BLaER1 treated with 17β-estradiol and CSF1 and Interleukin-3, amounts not matched to agents 10 nM and 100 nM (cell line): ENCODE data around the gene COL17A1.
A peak's percentile ranks its signal among the peaks of the same experiment; 100 is the strongest.

Source experiments
- H3K27ac ChIP-seq, 11 experiments: shearing (Covaris generic); formaldehyde crosslinking; 2 replicates each; pipeline ENCODE4 v1.8.1; 2022
- H3K27me3 ChIP-seq, 11 experiments: shearing (Covaris generic); formaldehyde crosslinking; 2 replicates each; pipeline ENCODE4 v1.8.1; 2022
- H3K36me3 ChIP-seq, 11 experiments: shearing (Covaris generic); formaldehyde crosslinking; 2 replicates each; pipeline ENCODE4 v1.8.1; 2022
- H3K4me1 ChIP-seq, 10 experiments: shearing (Covaris generic); formaldehyde crosslinking; 2 replicates each; pipeline ENCODE4 v1.8.1; 2022
- H3K4me2 ChIP-seq, 11 experiments: shearing (Covaris generic); formaldehyde crosslinking; 2 replicates each; pipeline ENCODE4 v1.8.1; 2022
- H3K4me3 ChIP-seq, 10 experiments: shearing (Covaris generic); formaldehyde crosslinking; 2 replicates each; pipeline ENCODE4 v1.8.1; 2022
- H3K9ac ChIP-seq, 11 experiments: shearing (Covaris generic); formaldehyde crosslinking; 2 replicates each; pipeline ENCODE4 v1.8.1; 2022
- H3K9me3 ChIP-seq, 11 experiments: shearing (Covaris generic); formaldehyde crosslinking; replicated peaks in 1 of 11; 2 replicates each; pipeline ENCODE4 v1.8.1; 2022
- H4K20me1 ChIP-seq, 11 experiments: shearing (Covaris generic); formaldehyde crosslinking; 2 replicates each; pipeline ENCODE4 v1.8.1; 2022
- Cebpa-rat ChIP-seq, 11 experiments: shearing (Covaris generic); IDR thresholded peaks; 2 replicates each; pipeline ENCODE4 v1.8.1; 2022

Gene COL17A1

GRCh38 chr10:104085801-104086400 is at the start of gene COL17A1:
TSS of gene COL17A1 (minus strand) at chr10:104085880. CDS start at chr10:104080673, 5,207 bp downstream.
- no peak within 1 kb of the TSS for H3K4me2 ChIP-seq

GRCh38 chr10:104130041-104130440 is 44.4 kb upstream of the COL17A1 start:
- H3K9me3 ChIP-seq: no peaks in the 10 kb centered on the region
- H3K36me3 ChIP-seq: peaks cover under 1 to 24% (median 13%) of the 10 kb centered on the region in 11 experiments; a peak in 12 of 22 replicates
- no peaks in the 10 kb centered on the region for H4K20me1 ChIP-seq
- H3K9ac ChIP-seq: no peak overlapping the region
- H3K27ac ChIP-seq: no peak overlapping the region
- H3K4me3 ChIP-seq: no peak overlapping the region
- H3K27me3 ChIP-seq: no peaks in the 10 kb centered on the region
- no peak for TF ChIP-seq Cebpa-rat (IDR thresholded peaks at IDR 0.05)
- no peak overlapping the region for H3K4me2 ChIP-seq
- no peaks in the 10 kb centered on the region for H3K4me1 ChIP-seq

More at GRCh38 chr10:104085801-104086400, at the start of gene COL17A1:
- no peaks in the 10 kb centered on the region for H3K9me3 ChIP-seq
- no peak for TF ChIP-seq Cebpa-rat (IDR thresholded peaks at IDR 0.05)
- no peaks in the 10 kb centered on the region for H4K20me1 ChIP-seq
- H3K36me3 ChIP-seq: no peaks in the 10 kb centered on the region
- H3K4me1 ChIP-seq: no peaks in the 10 kb centered on the region
- no peak within 1 kb of the TSS for H3K4me3 ChIP-seq
- H3K9ac ChIP-seq: no peak within 1 kb of the TSS
- no peak within 1 kb of the TSS for H3K27ac ChIP-seq
- no peaks in the 10 kb centered on the region for H3K27me3 ChIP-seq

- Histone ChIP-seq H3K27me3 (no peaks in the 10 kb centered on the region), H3K9me3 (no peaks in the 10 kb centered on the region), H3K9ac (no peak overlapping the region), H4K20me1 (no peaks in the 10 kb centered on the region), H3K27ac (no peak overlapping the region), H3K36me3 (peaks cover 4 to 28% (median 16%) of the 10 kb centered on the region in 11 experiments; a peak in 12 of 22 replicates), H3K4me2 (no peak overlapping the region), H3K4me3 (no peak overlapping the region), H3K4me1 (peaks cover 2 to 11% (median 8%) of the 10 kb centered on the region in 10 experiments; a peak in 18 of 20 replicates)
- TF ChIP-seq Cebpa-rat (IDR thresholded peaks at IDR 0.05): no peak
These were observed 42.5 kb upstream of the COL17A1 start for GRCh38 chr10:104128214-104128613.

- Histone ChIP-seq H3K9me3 (no peaks in the 10 kb centered on the region), H3K9ac (no peak overlapping the region), H3K36me3 (peaks cover 4 to 28% (median 16%) of the 10 kb centered on the region in 11 experiments; a peak in 12 of 22 replicates), H3K4me1 (peaks cover 3 to 19% (median 16%) of the 10 kb centered on the region in 10 experiments; a peak in 18 of 20 replicates), H3K4me3 (no peak overlapping the region), H3K4me2 (no peak overlapping the region), H4K20me1 (no peaks in the 10 kb centered on the region), H3K27ac (no peak overlapping the region), H3K27me3 (no peaks in the 10 kb centered on the region)
- TF ChIP-seq Cebpa-rat (IDR thresholded peaks at IDR 0.05): no peak
These were observed 41.7 kb upstream of the COL17A1 start for GRCh38 chr10:104127411-104127810.

- H3K4me3 ChIP-seq: peak overlapping the region in 7 of 10 experiments; percentile 75 to 92 (median 84); a peak in 7 of 20 replicates
- no peaks in the 10 kb centered on the region for H4K20me1 ChIP-seq
- peak overlapping the region in 3 of 11 experiments; percentile 8 to 97 (median 13); a peak in 6 of 22 replicates for H3K9ac ChIP-seq
- no peak for TF ChIP-seq Cebpa-rat (IDR thresholded peaks at IDR 0.05)
- H3K4me2 ChIP-seq: peak overlapping the region; percentile 71 to 90 (median 82); a peak in 21 of 22 replicates
- H3K9me3 ChIP-seq: no peaks in the 10 kb centered on the region
- H3K4me1 ChIP-seq: peaks cover 19 to 40% (median 28%) of the 10 kb centered on the region in 10 experiments
- H3K27me3 ChIP-seq: no peaks in the 10 kb centered on the region
- no peak overlapping the region for H3K27ac ChIP-seq
- H3K36me3 ChIP-seq: peaks cover 4 to 28% (median 16%) of the 10 kb centered on the region in 11 experiments; a peak in 12 of 22 replicates
These were observed 37.7 kb upstream of the COL17A1 start for GRCh38 chr10:104123397-104123796.

GRCh38 chr10:104122225-104123107 is 36.8 kb upstream of the COL17A1 start:
- Histone ChIP-seq H3K9me3 (no peaks in the 10 kb centered on the region), H4K20me1 (no peaks in the 10 kb centered on the region), H3K27me3 (no peaks in the 10 kb centered on the region), H3K27ac (peak overlapping the region; percentile 79 to 100 (median 96)), H3K4me2 (peak overlapping the region; percentile 71 to 90 (median 82)), H3K9ac (peak overlapping the region; percentile 88 to 100 (median 96)), H3K4me1 (peaks cover 19 to 40% (median 28%) of the 10 kb centered on the region in 10 experiments), H3K36me3 (peaks cover 4 to 28% (median 16%) of the 10 kb centered on the region in 11 experiments; a peak in 12 of 22 replicates), H3K4me3 (peak overlapping the region; percentile 75 to 92 (median 84))
- TF ChIP-seq Cebpa-rat (IDR thresholded peaks at IDR 0.05): no peak

GRCh38 chr10:104121485-104122224 is 36.0 kb upstream of the COL17A1 start, which contains the start of gene SFR1:
TSS of gene SFR1 (plus strand) at chr10:104122171. CDS start at chr10:104122184, 13 bp downstream.
- no peak for TF ChIP-seq Cebpa-rat (IDR thresholded peaks at IDR 0.05)
- H3K36me3 ChIP-seq: peaks cover 4 to 21% (median 14%) of the 10 kb centered on the region in 11 experiments; a peak in 12 of 22 replicates
- no peaks in the 10 kb centered on the region for H3K9me3 ChIP-seq
- peak within 1 kb of the TSS; percentile 82 to 93 (median 86) for H3K4me2 ChIP-seq
- H3K27me3 ChIP-seq: no peaks in the 10 kb centered on the region
- H4K20me1 ChIP-seq: no peaks in the 10 kb centered on the region
- H3K4me1 ChIP-seq: peaks cover 19 to 40% (median 28%) of the 10 kb centered on the region in 10 experiments
- peak within 1 kb of the TSS; percentile 86 to 100 (median 99) for H3K27ac ChIP-seq
- H3K4me3 ChIP-seq: peak within 1 kb of the TSS; percentile 75 to 92 (median 84)
- H3K9ac ChIP-seq: peak within 1 kb of the TSS; percentile 88 to 100 (median 97)

GRCh38 chr10:104120903-104121484 is 35.3 kb upstream of the COL17A1 start:
- Histone ChIP-seq H3K36me3 (peaks cover 0 to 15% (median 12%) of the 10 kb centered on the region in 11 experiments; a peak in 7 of 22 replicates), H3K9ac (peak overlapping the region; percentile 88 to 100 (median 97)), H4K20me1 (no peaks in the 10 kb centered on the region), H3K27ac (peak overlapping the region; percentile 86 to 100 (median 99)), H3K27me3 (no peaks in the 10 kb centered on the region), H3K9me3 (no peaks in the 10 kb centered on the region), H3K4me1 (peaks cover 19 to 40% (median 28%) of the 10 kb centered on the region in 10 experiments), H3K4me2 (peak overlapping the region; percentile 82 to 93 (median 86)), H3K4me3 (peak overlapping the region; percentile 60 to 92 (median 80))
- TF ChIP-seq Cebpa-rat (IDR thresholded peaks at IDR 0.05): peak; percentile 23 to 83 (median 60); a peak in 16 of 22 replicates
